T-cell (primary cell): ENCODE measurements around the gene CARMIL3. TPM values are rescaled to one million over a fixed set of nuclear protein-coding genes. Genes with fewer than 3 reads are reported as not detected.

Source experiments
- ATAC-seq, 4 experiments: fragments of 200-7000 bp in 3 of 4; fragments of 150-1000 bp in 1 of 4; cut with Tn5 transposase; replicated peaks in 1 of 4; 1 replicate in 3 of 4; 2 replicates in 1 of 4; pipeline ENCODE4 v1.10.0; 2021; ENCODE audit warnings: moderate library complexity in 3 of 4, mild to moderate bottlenecking in 2 of 4, moderate number of reproducible peaks in 1 of 4
- CTCF ChIA-PET, 2 donors: fragments of 300-600 bp; sonication (Branson Sonifier 250); formaldehyde crosslinking; loops; one replicate each; lab custom pipeline; 2022; ENCODE audit warnings: antibody characterized with exemption in 2 of 2; lab: Charles Lee
- POLR2A ChIA-PET, 2 donors: fragments of 300-600 bp; sonication (Branson Sonifier 250); formaldehyde crosslinking; loops; one replicate each; lab custom pipeline; 2022; ENCODE audit warnings: antibody characterized with exemption in 2 of 2; lab: Charles Lee
- DNase-seq, 35 experiments: peaks; one replicate each; pipeline versions ENCODE4 v3.0.0 to v3.0.0-alpha.2; 2013 to 2023
- H3K27ac ChIP-seq: one replicate; pipeline ENCODE4 v1.5.1; 2013; ENCODE audit warnings: low read length
- H3K27me3 ChIP-seq, 2 experiments: replicated peaks in 1 of 2; 1 replicate in 1 of 2; 2 replicates in 1 of 2; pipeline versions ENCODE4 v1.6.1 to v1.7.0; 2013; ENCODE audit warnings: low read length in 1 of 2, mixed read lengths in 1 of 2; ENCODE audit not compliant: control insufficient read depth in 2 of 2, insufficient read depth in 2 of 2; ENCODE audit errors: extremely low read depth in 1 of 2
- H3K36me3 ChIP-seq, 2 donors: 1 replicate in 1 of 2; 2 replicates in 1 of 2; pipeline versions ENCODE4 v1.6.1 to v1.7.0; 2013; ENCODE audit warnings: low read length in 1 of 2; ENCODE audit not compliant: control insufficient read depth in 2 of 2, insufficient read depth in 1 of 2; ENCODE audit errors: extremely low read depth in 1 of 2
- H3K4me1 ChIP-seq, 2 experiments: 1 replicate in 1 of 2; 2 replicates in 1 of 2; pipeline versions ENCODE4 v1.6.1 to v1.7.0; 2013; ENCODE audit warnings: low read length in 2 of 2, mixed read lengths in 1 of 2; ENCODE audit not compliant: insufficient read depth in 2 of 2, control insufficient read depth in 1 of 2; ENCODE audit errors: extremely low read depth in 1 of 2
- H3K4me3 ChIP-seq, 2 donors: 1 replicate in 1 of 2; 2 replicates in 1 of 2; pipeline versions ENCODE4 v1.5.1 to v1.7.0; 2013; ENCODE audit warnings: mild to moderate bottlenecking in 2 of 2, low read length in 1 of 2, moderate library complexity in 1 of 2; ENCODE audit not compliant: control insufficient read depth in 1 of 2; ENCODE audit errors: extremely low read depth in 1 of 2
- H3K9me3 ChIP-seq: 2 replicates; pipeline ENCODE4 v1.7.0; 2013
- H3K27ac Mint-ChIP-seq, 2 donors: one replicate each; pipeline ENCODE4 v1.8.0; 2020 to 2021; ENCODE audit warnings: mild to moderate bottlenecking in 2 of 2, mixed read lengths in 2 of 2
- H3K27me3 Mint-ChIP-seq, 2 donors: one replicate each; pipeline ENCODE4 v1.8.0; 2021 to 2022; ENCODE audit warnings: mixed read lengths in 2 of 2
- H3K36me3 Mint-ChIP-seq: one replicate; pipeline ENCODE4 v1.8.0; 2021; ENCODE audit warnings: mixed read lengths
- H3K4me1 Mint-ChIP-seq, 3 donors: one replicate each; pipeline ENCODE4 v1.8.0; 2020 to 2022; ENCODE audit warnings: mixed read lengths in 3 of 3, mild to moderate bottlenecking in 1 of 3
- H3K4me3 Mint-ChIP-seq, 3 donors: one replicate each; pipeline ENCODE4 v1.8.0; 2020 to 2022; ENCODE audit warnings: mild to moderate bottlenecking in 3 of 3, mixed read lengths in 3 of 3, moderate library complexity in 3 of 3
- H3K9me3 Mint-ChIP-seq, 3 donors: one replicate each; pipeline ENCODE4 v1.8.0; 2020 to 2022; ENCODE audit warnings: mixed read lengths in 3 of 3
- WGBS: methylation state at CpG from one replicate; pipeline ENCODE4 v1.1.5; 2013; ENCODE audit warnings: missing lambda C conversion rate; ENCODE audit not compliant: insufficient coverage; 5-methylcytosine and 5-hydroxymethylcytosine counted together
- total RNA-seq, 35 experiments: library from RNA in 6 of 35; stranded (reverse) in 6 of 35; fragments of 120-200 nt in 1 of 35; gene quantifications; one replicate each; pipeline versions ENCODE4 v1.2.1 to v1.2.4 and lab custom pipeline; 2013 to 2026

The CARMIL3 gene
- total RNA-seq, 5 donors from 2014 or later (not counting 1 experiment from before 2014, with no cell fraction given), result 0.38 to 1.9 (median 0.59) TPM

DNA sequence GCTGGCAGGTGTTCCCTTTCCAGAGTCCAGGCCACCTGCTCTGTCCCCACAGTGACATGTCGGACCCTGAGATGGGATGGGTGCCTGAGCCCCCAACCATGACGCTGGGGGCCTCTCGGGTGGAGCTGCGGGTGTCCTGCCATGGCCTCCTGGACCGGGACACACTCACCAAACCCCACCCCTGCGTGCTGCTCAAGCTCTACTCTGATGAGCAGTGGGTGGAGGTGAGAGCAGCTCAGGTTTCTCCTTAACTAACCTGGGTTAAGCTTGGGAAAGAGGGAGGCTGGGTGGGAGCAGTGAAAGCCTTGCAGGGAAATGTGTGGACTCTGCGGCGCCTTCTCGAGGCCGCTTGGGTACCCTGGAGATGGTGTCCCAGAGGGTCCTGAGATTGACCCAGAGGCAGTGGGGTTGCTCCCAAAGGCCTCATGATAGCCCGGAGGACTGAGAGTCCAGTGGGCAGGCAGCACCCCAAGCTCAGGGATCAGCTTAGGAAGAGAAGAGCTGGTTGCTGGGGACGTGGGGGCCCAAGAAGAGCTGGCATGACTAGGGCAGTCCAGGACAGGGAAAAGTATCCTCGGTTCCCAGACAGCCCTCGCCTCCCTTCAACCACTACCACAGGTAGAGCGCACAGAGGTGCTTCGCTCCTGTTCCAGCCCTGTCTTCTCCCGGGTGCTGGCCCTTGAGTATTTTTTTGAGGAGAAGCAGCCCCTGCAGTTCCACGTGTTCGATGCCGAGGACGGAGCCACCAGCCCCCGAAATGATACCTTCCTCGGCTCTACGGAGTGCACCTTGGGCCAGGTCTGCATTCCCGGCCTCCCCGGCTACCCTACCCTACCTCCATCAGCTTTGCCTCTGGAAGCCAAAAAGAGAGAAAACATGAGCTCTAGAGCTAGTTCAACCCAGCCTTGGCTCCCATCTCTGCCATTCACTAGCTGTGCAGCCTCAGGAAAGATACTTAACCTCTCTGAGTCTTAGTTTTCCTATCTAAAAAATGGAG, 21.4 kb downstream of the CARMIL3 start:
- Mint-ChIP-seq H3K27me3 (peaks cover 6 to 14% of the 10 kb centered on the region in 2 donors), H3K36me3 (no peaks in the 10 kb centered on the region), H3K4me1 (peaks cover 0 to 2% (median 0%) of the 10 kb centered on the region in 3 donors), H3K27ac (no peak overlapping the region), H3K4me3 (no peak overlapping the region), H3K9me3 (no peaks in the 10 kb centered on the region)
- ChIA-PET POLR2A (no interaction called here), CTCF (interaction anchor here in 1 of 2 donors (0.6 kb wide), 1 partner anchor 37 kb away, joined by 5 read pairs; no protein-coding TSS in a partner anchor)
- DNase-seq (no peak), ATAC-seq (no peak)
- H3K36me3 ChIP-seq, result no peaks in the 10 kb centered on the region
- H3K4me1 ChIP-seq, result no peaks in the 10 kb centered on the region
- no peaks in the 10 kb centered on the region for H3K9me3 ChIP-seq
- no peak overlapping the region for H3K27ac ChIP-seq
- WGBS, result 90% methylated on average over 17 of the region's 26 CpGs
- H3K27me3 ChIP-seq, result peaks cover 0 to 42% of the 10 kb centered on the region in 2 experiments
- no peak overlapping the region for H3K4me3 ChIP-seq

DNA sequence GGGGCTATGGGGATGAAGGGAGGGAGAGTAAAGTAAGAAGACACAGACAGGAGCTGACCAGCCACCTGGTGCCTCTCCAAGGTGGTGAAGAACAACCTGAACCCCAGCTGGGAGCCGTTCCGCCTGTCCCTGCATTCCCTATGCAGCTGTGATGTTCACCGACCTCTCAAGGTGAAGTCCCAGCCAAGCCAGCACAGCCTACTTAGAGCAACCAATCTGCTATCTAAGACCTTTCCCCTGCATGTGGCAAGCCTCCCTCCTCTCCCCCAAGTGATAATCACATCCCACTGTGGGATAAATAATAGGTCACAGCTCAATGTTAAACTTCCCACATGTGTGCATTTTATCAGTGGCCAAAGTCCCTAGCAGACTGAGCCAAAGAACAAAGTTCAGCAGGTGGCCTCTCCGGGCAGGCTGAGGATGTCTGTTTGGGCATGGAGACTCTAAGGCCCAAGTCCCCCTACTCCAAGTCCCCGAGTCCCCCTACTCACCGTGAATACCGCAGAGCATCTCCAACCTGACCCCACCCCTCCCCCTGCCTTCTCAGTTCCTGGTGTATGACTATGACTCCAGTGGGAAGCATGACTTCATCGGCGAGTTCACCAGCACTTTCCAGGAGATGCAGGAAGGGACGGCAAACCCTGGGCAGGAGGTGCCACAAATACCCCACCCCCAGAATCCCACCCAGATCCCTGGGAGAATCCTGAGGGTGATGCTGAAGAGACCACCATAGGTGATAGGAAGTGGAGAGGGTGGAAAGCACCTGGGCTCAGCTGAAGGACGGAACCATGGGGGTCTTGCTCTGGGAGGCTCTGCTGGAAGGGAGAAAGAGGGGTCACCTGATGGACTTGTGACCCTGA, 23.0 kb downstream of the CARMIL3 start:
- peaks cover 0 to 6% (median 2%) of the 10 kb centered on the region in 3 donors for H3K4me1 Mint-ChIP-seq

DNA sequence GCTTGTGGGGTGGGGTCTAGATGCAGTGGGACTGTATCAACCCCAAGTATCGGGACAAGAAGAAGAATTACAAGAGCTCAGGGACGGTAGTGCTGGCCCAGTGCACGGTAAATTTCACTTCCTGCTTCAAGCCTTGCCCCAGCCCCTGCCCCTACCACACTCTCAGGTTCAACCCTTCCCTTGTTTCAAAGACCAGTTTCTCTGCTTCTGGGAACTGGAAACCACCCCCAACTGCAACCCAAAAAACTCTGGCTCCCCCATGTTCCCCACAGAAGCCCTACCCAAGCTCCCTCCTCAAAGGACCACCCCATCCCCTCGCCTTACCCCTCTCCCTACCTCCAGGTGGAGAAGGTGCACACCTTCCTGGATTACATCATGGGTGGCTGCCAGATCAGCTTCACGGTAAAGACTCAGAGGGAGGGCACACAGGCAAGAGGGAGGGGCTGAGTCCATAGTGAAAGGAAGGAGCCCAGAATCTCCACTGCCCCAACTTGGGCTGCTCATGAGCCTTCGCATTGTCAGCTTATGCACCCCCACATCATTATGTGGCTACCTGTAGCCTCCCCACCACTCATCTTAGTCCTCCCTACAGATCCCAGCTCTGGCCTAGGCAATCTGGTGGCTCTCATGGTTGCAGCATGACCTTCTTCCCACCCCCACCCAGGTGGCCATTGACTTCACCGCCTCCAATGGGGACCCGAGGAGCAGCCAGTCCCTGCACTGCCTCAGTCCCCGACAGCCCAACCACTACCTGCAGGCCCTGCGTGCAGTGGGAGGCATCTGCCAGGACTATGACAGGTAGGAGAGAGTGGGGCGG, 23.9 kb downstream of the CARMIL3 start:
- Mint-ChIP-seq H3K4me3 (no peak overlapping the region), H3K4me1 (peaks cover 6 to 14% (median 8%) of the 10 kb centered on the region in 3 donors), H3K9me3 (no peaks in the 10 kb centered on the region), H3K27me3 (peaks cover 5% of the 10 kb centered on the region in 2 donors), H3K27ac (no peak overlapping the region), H3K36me3 (no peaks in the 10 kb centered on the region)
- 60% methylated on average over 4 of the region's 11 CpGs for WGBS
- no peak overlapping the region for H3K27ac ChIP-seq
- no peaks in the 10 kb centered on the region for H3K36me3 ChIP-seq
- DNase-seq (no peak), ATAC-seq (no peak)
- ChIA-PET CTCF (interaction anchor here in 1 of 2 donors (0.8 kb wide), 1 partner anchor 15 kb away, joined by 3 read pairs; no protein-coding TSS in a partner anchor), POLR2A (no interaction called here)
- H3K4me1 ChIP-seq, result peaks cover 5 to 8% of the 10 kb centered on the region in 2 experiments
- H3K4me3 ChIP-seq, result no peak overlapping the region
- H3K9me3 ChIP-seq, result no peaks in the 10 kb centered on the region
- H3K27me3 ChIP-seq, result peaks cover 0 to 29% of the 10 kb centered on the region in 2 experiments

More for the DNA sequence above, 23.0 kb downstream of the CARMIL3 start:
- Histone ChIP-seq H3K27me3 (peaks cover 0 to 32% of the 10 kb centered on the region in 2 experiments), H3K4me3 (no peak overlapping the region), H3K4me1 (peaks cover 0 to under 1% of the 10 kb centered on the region in 2 experiments), H3K9me3 (no peaks in the 10 kb centered on the region), H3K27ac (no peak overlapping the region), H3K36me3 (no peaks in the 10 kb centered on the region)
- no peak overlapping the region for H3K4me3 Mint-ChIP-seq
- no peak overlapping the region for H3K27ac Mint-ChIP-seq
- ChIA-PET CTCF (interaction anchor here in 1 of 2 donors (0.8 kb wide), 1 partner anchor 16 kb away, joined by 3 read pairs; no protein-coding TSS in a partner anchor), POLR2A (no interaction called here)
- WGBS, result 86% methylated on average over 3 of the region's 11 CpGs
- DNase-seq (no peak), ATAC-seq (no peak)
- peaks cover 6 to 10% of the 10 kb centered on the region in 2 donors for H3K27me3 Mint-ChIP-seq
- no peaks in the 10 kb centered on the region for H3K36me3 Mint-ChIP-seq
- no peaks in the 10 kb centered on the region for H3K9me3 Mint-ChIP-seq

DNA sequence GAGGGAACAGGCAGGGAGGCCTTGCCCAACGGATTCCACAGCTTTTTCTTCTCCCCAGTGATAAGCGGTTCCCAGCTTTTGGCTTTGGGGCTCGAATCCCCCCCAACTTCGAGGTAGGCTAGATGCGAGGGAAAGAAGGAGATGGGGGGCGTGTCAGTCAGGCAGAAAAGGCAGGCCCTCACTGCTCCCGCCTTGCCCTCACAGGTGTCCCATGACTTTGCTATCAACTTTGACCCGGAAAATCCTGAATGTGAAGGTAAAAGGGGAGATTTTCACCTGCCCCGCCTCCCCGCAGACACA, 24.4 kb downstream of the CARMIL3 start:
- Mint-ChIP-seq H3K9me3 (no peaks in the 10 kb centered on the region), H3K4me1 (peaks cover 10 to 17% (median 12%) of the 10 kb centered on the region in 3 donors), H3K4me3 (no peak overlapping the region), H3K27me3 (no peaks in the 10 kb centered on the region), H3K36me3 (no peaks in the 10 kb centered on the region), H3K27ac (no peak overlapping the region)
- Histone ChIP-seq H3K36me3 (no peaks in the 10 kb centered on the region), H3K4me3 (no peak overlapping the region), H3K9me3 (no peaks in the 10 kb centered on the region), H3K4me1 (peaks cover 6 to 12% of the 10 kb centered on the region in 2 experiments), H3K27me3 (peaks cover 0 to 26% of the 10 kb centered on the region in 2 experiments), H3K27ac (no peak overlapping the region)
- POLR2A ChIA-PET, result no interaction called here
- WGBS, result 80% methylated on average over 1 of the region's 10 CpGs
- CTCF ChIA-PET, result no interaction called here
- no peak for DNase-seq
- no peak for ATAC-seq

DNA sequence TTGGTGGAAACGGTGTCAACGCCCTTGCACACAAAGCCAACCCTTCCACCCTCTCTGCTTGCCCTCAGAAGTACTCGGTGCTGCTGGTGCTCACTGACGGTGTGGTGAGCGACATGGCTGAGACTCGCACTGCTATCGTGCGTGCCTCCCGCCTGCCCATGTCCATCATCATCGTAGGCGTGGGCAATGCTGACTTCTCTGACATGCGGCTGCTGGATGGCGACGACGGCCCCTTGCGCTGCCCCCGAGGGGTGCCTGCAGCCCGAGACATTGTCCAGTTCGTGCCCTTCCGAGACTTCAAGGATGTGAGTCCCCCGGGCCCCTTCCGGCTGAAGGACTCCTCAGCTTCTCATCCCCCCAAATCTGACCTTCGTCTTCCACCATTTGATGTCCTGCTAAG, 25.3 kb downstream of the CARMIL3 start:
- Mint-ChIP-seq H3K4me1 (peaks cover 13 to 21% (median 15%) of the 10 kb centered on the region in 3 donors), H3K36me3 (no peaks in the 10 kb centered on the region), H3K27me3 (no peaks in the 10 kb centered on the region), H3K27ac (no peak overlapping the region), H3K9me3 (no peaks in the 10 kb centered on the region), H3K4me3 (no peak overlapping the region)
- CTCF ChIA-PET, result no interaction called here
- Histone ChIP-seq H3K9me3 (no peaks in the 10 kb centered on the region), H3K4me3 (no peak overlapping the region), H3K27ac (no peak overlapping the region), H3K4me1 (peaks cover 6 to 19% of the 10 kb centered on the region in 2 experiments), H3K36me3 (no peaks in the 10 kb centered on the region), H3K27me3 (peaks cover 0 to 17% of the 10 kb centered on the region in 2 experiments)
- 93% methylated on average over 23 of the region's 23 CpGs for WGBS
- DNase-seq, result no peak
- ATAC-seq, result no peak
- POLR2A ChIA-PET, result no interaction called here
